Left lobe of liver (tissue), 2 donors: ENCODE results near the gene AP5B1. TPM values are rescaled to one million over a fixed set of nuclear protein-coding genes. Genes with fewer than 3 reads are reported as not detected.

Experiments used
- ATAC-seq: fragments of 200-7000 bp; cut with Tn5 transposase; one replicate; pipeline ENCODE4 v1.9.1; 2020; ENCODE audit warnings: mild to moderate bottlenecking, moderate library complexity
- DNase-seq: peaks from one replicate; pipeline ENCODE4 v3.0.0-alpha.2; 2020; ENCODE audit warnings: low spot score
- total RNA-seq: library from RNA; stranded (reverse); gene quantifications from one replicate; pipeline ENCODE4 v1.2.1, GENCODE V29; 2021
- donor health status: DM: no; HTN: no; CAD: no; lungs with moderate emphysema.
- donor health status: DM: no; HTN: yes; CAD: no.

AP5B1 gene
- total RNA-seq, 1 donor from 2014 or later, result 13.4 TPM

- DNase-seq, result no peak
- no peak for ATAC-seq
These were observed 23.2 kb upstream of the AP5B1 start for GRCh38 chr11:65803797-65804492.

- ATAC-seq, result no peak
- DNase-seq, result no peak
These were observed 22.1 kb upstream of the AP5B1 start for GRCh38 chr11:65802841-65803240.

GRCh38 chr11:65801153-65801987 is 20.6 kb upstream of the AP5B1 start:
- DNase-seq, result no peak

DNA sequence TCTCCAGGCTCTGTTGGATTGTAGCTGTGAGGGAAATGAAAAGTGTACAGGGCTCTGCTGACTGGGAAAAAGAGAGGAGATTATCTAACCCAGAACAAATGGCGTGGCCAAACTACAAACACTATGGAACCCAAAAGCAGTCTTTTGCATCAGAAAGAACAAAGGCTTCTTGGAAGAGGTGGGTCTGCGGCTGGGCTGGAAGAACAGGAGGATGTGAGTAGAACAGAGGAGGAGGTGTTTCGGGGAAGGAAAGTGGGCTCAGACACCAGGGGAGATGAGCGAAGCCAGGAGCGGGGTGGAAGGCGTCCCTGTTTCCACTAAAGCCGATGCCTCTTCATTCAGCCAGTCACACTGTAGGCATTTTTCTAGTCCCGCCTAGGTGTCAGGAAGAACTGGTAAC is 18.1 kb upstream of the AP5B1 start:
- DNase-seq, result no peak

More at GRCh38 chr11:65801153-65801987, 20.6 kb upstream of the AP5B1 start:
- no peak for ATAC-seq

DNA sequence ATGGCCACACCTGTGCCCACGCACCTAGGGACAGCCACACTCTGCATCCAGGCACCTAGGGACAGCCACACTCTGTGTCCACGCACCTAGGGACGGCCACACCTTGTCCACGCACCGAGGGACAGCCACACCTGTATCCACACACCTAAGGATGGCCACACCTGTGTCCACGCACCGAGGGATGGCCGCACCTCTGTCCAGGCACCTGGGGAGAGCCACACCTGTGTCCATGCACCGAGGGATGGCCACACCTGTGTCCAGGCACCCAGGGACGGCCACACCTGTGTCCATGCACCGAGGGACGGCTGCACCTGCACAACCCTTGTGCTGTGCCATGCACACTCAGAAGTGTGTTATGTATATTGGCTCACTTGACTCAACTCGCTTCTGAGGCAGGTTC is 16.9 kb upstream of the AP5B1 start:
- no peak for ATAC-seq
- DNase-seq, result no peak

More for the DNA sequence above, 18.1 kb upstream of the AP5B1 start:
- no peak for ATAC-seq

DNA sequence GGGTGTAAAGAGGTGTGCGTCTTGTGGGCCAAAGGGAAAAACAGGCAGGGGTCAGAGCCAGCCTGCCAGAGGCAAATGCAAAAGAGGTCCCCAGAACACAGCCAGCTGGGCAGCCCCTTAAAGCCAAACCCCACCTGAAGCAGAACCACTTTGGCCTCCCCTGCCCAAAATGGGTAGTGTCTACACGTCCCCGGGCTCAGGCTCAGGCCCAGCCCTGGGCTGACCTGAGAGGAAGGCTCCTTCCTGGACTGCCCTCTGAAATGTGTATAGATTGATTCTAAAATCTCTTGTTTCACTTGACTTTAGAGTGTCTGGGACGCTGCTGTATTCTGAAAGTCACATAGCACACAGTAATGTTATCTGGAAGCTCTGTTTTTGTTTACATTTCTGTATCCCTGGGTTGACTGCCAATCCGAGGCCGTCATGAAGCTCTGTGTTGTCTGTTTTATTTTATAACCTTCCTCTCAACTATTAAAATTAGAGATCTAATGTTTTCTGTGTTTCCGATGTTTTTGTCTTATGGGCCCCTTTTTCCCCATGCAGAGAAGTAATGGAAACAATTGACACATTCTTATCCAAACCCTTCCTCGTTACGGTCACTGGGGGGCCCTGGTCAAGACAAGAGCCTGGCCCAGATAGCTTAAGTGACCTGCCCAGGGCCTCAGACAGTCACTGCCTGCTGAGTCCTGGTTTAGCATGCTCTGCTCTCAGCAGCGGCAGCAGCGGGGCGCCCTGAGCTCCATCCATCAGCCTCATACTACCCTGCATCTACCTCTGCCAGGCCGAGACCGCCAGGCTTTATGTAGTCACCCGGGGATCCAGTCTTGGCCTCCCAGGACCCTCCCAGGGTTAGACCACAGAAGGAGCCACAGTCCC is 16.2 kb upstream of the AP5B1 start:
- no peak for ATAC-seq
- DNase-seq, result no peak

DNA sequence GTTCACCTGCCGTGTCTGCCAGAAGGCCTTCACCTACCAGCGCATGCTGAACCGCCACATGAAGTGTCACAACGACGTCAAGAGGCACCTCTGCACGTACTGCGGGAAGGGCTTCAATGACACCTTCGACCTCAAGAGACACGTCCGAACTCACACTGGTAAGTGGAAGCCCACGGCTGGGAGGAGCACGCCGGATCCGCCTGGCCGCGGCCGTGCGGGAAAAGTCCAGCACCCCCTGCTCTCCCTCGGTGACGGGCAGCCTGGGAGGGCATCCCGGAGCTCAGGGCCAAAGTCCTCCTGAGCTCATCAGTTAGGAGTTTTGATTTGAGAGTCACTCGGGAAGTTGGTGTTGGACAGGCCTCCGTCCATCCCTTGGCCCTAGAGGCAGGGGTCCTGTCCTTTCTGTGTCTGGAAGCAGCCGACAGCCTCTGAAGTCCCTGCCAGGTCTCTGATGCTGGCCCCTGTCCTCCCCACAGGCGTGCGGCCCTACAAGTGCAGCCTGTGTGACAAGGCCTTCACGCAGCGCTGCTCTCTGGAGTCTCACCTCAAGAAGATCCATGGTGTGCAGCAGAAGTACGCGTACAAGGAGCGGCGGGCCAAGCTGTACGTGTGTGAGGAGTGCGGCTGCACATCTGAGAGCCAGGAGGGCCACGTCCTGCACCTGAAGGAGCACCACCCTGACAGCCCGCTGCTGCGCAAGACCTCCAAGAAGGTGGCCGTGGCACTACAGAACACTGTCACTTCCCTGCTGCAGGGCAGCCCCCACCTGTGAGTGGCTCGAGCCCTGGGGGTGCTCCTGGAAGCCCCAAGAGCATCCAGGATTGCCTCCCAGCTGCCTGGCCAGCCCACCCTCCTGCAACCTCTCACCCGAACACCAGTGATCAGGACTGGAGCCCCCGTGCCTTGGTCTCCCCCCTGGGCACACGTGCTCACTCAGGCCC is 14.1 kb upstream of the AP5B1 start:
- ATAC-seq, result peak; percentile 30
- no peak for DNase-seq

DNA sequence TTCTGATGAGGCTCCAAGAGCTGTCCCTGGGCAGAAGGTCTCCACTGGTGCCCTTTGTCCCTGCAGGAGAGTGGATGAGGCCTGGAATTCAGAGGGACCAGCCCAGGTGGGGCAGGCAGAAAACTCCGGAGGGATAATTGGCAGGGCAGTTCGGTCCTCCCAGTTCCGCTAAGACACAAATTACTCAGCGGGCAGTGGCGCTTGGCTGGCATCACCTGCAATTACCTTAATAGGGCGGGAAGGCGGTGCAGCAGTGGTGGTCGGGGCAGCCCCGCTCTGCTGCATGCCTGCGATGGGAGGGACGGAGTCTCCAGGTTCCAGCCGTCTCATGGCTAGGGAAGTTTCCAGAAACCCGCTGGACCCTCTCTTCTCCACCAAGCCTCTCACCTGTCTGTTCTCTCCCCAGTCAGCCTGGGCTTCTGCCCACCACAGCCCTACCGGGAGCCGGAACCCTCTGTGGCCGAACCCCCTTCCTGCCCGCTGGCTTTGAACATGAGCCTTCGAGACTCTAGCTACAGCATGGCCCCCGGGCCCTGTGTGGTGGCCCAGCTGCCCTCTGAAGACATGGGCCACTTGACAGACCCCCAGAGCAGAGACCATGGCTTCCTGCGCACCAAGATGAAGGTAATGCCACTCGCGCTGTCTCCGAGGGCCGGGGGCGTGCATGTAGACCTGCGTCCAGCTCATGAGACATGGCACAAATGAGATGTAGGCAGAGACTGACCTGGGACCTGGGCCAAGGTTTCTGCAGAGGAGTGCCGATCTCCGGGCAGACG is 13.0 kb upstream of the AP5B1 start:
- DNase-seq (no peak), ATAC-seq (peak; percentile 33)

DNA sequence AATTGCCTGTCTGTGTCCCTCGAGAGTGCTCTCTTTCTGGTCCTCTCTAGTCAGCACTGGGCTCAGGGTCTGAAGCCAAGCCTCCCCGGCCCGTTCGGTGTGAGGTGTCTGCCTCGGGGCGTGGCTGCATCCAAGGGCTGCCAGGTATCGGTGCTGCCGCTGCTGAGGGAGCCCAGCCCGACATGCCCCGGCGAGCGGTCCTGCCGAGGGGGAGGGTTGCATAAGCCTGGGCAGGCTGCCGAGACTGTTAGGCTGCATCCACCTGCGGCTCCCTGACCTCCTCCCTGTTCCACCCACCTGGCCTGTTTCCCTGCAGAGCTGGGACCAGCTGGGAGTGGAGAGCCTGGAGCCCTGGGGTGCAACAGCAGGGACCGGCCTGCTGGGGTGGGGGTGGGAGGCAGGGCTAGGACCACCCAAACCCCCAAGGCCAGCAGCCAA is 12.4 kb upstream of the AP5B1 start:
- DNase-seq (peak; percentile 85), ATAC-seq (peak; percentile 92)

DNA sequence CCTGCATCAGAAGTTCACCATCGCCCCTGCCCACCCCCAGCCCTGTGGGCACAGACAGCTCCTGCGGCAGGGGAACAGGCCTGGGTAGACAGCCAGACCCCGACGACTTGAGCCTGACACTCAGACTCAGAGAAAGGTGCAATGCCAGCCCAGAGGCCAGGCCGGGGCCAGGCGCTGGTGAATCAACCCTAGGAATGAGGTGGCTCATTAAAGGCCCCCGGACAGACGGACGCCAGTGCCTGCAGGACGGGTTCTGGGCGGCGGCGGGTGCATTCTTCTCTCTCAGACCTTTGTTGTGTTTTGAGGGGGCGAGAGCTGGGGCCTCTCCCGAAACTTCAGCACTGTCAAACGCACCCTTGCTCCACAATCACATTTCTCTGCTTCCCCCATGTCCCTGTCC is 11.7 kb upstream of the AP5B1 start:
- ATAC-seq, result no peak
- no peak for DNase-seq

GRCh38 chr11:65791719-65792213 is 11.0 kb upstream of the AP5B1 start:
- no peak for DNase-seq
- no peak for ATAC-seq

DNA sequence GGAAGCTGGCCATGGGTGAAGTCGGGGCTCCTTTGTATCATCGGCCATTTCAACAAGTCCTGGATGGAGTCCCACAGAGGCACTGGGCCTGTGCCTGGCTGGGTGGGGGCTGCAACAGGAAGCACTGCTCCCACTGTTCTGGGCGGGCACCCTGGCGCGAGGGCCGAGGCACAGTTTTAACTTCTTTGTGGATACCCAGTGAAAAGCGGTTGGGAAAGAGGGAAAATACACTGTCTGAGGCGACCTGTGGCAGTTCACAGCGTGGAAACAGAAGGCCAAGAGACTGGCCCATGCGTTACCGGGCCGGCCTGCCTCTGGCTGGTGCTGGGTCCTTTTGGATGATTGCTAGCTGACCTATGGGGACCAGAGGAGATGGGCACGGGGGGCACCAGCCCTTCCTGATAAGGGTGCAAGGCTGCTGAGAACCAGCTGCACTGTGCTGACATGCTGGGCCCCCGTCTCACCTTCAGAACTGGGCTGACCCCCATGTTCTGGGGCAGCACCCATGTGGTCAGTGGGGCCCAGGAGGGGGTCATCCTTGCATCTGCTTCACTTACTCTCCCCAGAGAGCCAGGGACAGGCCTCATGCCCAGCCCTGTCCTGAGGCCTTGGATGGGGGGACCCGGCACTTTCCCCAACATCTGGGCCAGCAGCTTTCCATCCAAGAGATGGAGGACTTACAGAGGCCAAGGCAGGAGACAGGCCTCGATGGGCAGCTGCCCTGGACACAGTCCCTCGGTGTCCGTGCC is 10.3 kb upstream of the AP5B1 start:
- DNase-seq (no peak), ATAC-seq (no peak)

DNA sequence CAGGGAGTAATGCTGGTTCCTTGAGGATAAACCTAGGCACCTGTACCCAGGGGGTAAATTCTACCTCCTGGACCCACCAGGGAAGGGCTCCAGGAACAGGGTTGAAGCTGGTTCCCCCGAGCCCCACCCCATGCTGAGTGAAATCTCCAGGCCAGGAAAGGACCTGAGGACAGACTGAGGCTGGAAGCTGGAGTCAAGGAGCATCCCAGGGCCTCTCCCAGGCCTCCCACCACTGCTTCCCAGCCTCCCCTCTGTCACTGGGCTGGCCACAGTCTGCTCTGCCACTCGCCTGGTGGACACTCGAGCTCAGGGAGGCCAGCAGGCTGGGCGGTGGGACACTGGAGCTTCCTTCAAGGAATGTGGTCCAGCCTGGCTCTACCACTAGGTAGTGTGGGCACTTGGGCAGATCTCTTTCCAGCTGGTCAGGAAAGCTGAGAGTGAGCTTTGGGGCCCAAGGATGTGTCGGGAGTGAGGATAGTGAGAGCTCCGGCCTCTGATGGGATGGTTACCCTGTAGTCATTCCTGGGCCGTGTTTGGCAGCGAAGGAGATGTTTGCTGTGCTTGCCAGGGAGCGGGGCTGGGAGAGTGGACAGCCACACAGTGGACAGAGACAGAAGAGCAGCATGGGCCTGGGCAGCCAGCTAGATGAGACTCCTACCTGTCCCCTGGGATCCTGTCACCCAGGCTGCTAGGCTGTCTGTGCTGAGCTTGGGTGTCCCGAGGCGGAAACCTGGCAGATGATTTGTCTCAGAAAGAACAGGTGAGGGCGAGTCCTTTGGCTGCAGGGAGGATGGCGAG is 9.5 kb upstream of the AP5B1 start:
- DNase-seq (no peak), ATAC-seq (no peak)

- DNase-seq (no peak), ATAC-seq (no peak)
These were observed 8.7 kb upstream of the AP5B1 start for GRCh38 chr11:65789230-65790103.

DNA sequence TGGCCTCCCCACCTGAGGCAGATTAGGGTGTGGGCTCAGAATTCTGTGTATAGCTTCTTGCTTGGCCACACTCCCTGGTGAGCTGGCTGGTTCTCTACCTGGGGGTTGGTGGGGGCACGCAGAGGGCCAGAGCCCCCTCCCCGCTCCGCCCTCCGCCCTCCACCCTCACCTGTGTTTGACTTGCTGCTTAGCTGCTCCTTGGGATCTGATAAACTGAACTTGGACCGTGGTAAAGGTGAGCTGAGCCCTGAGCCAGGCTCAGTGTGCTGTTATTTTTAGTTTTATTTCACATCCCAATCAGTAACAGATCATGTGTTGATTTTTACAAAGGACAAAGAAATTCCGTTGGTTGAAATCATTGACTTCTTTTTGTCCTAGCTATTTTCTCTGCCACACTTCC is 8.0 kb upstream of the AP5B1 start:
- ATAC-seq, result no peak
- no peak for DNase-seq
